Mucosa of rectum (tissue), 2 donors: Measurements from ENCODE around the gene DPP6.

Experiments
- H3K27ac ChIP-seq, 2 donors: one replicate each; pipeline ENCODE4 v1.7.0; 2013; ENCODE audit warnings: inconsistent platforms in 2 of 2, low read depth in 2 of 2, low read length in 2 of 2
- H3K27me3 ChIP-seq, 2 donors: one replicate each; pipeline ENCODE4 v1.7.0; 2013; ENCODE audit warnings: low read length in 2 of 2; ENCODE audit not compliant: control insufficient read depth in 2 of 2, insufficient read depth in 2 of 2
- H3K36me3 ChIP-seq, 2 donors: one replicate each; pipeline ENCODE4 v1.7.0; 2013; ENCODE audit warnings: low read length in 2 of 2; ENCODE audit not compliant: control insufficient read depth in 2 of 2, insufficient read depth in 2 of 2
- H3K4me1 ChIP-seq, 2 donors: one replicate each; pipeline ENCODE4 v1.7.0; 2013; ENCODE audit warnings: low read length in 2 of 2, mild to moderate bottlenecking in 1 of 2; ENCODE audit not compliant: control insufficient read depth in 2 of 2, insufficient read depth in 2 of 2
- H3K4me3 ChIP-seq, 2 donors: one replicate each; pipeline ENCODE4 v1.7.0; 2013; ENCODE audit warnings: low read length in 2 of 2
- H3K9ac ChIP-seq, 2 donors: one replicate each; pipeline ENCODE4 v1.7.0; 2013; ENCODE audit warnings: low read length in 2 of 2, low read depth in 1 of 2, mild to moderate bottlenecking in 1 of 2
- H3K9me3 ChIP-seq, 2 donors: one replicate each; pipeline ENCODE4 v1.7.0; 2013; ENCODE audit warnings: low read length in 2 of 2; ENCODE audit not compliant: control insufficient read depth in 2 of 2
- donor health status: healthy.
- donor health status: Normal muscosa, but diverticular disease.

Gene DPP6

GRCh38 chr7:154575497-154575896 lies 523.3 kb downstream of the DPP6 start:
- H3K36me3 ChIP-seq = no peaks in the 10 kb centered on the region
- no peak overlapping the region for H3K4me3 ChIP-seq
- no peaks in the 10 kb centered on the region for H3K27me3 ChIP-seq
- no peak overlapping the region for H3K27ac ChIP-seq
- H3K9ac ChIP-seq = no peak overlapping the region
- no peaks in the 10 kb centered on the region for H3K9me3 ChIP-seq
- no peaks in the 10 kb centered on the region for H3K4me1 ChIP-seq

GRCh38 chr7:154576604-154577003 lies 524.4 kb downstream of the DPP6 start:
- Histone ChIP-seq H3K9me3 (no peaks in the 10 kb centered on the region), H3K27me3 (no peaks in the 10 kb centered on the region), H3K4me3 (no peak overlapping the region), H3K36me3 (no peaks in the 10 kb centered on the region), H3K27ac (no peak overlapping the region), H3K4me1 (no peaks in the 10 kb centered on the region), H3K9ac (no peak overlapping the region)

- H3K9ac ChIP-seq = no peak overlapping the region
- H3K9me3 ChIP-seq = no peaks in the 10 kb centered on the region
- H3K4me1 ChIP-seq = no peaks in the 10 kb centered on the region
- H3K27me3 ChIP-seq = no peaks in the 10 kb centered on the region
- H3K4me3 ChIP-seq = no peak overlapping the region
- H3K36me3 ChIP-seq = no peaks in the 10 kb centered on the region
- no peak overlapping the region for H3K27ac ChIP-seq
These were observed 525.1 kb downstream of the DPP6 start for GRCh38 chr7:154577141-154577873.

GRCh38 chr7:154578336-154578735 lies 526.1 kb downstream of the DPP6 start:
- Histone ChIP-seq H3K27me3 (no peaks in the 10 kb centered on the region), H3K9ac (no peak overlapping the region), H3K9me3 (no peaks in the 10 kb centered on the region), H3K36me3 (no peaks in the 10 kb centered on the region), H3K4me3 (no peak overlapping the region), H3K27ac (no peak overlapping the region), H3K4me1 (no peaks in the 10 kb centered on the region)

- no peaks in the 10 kb centered on the region for H3K27me3 ChIP-seq
- no peak overlapping the region for H3K27ac ChIP-seq
- no peaks in the 10 kb centered on the region for H3K9me3 ChIP-seq
- H3K4me1 ChIP-seq = no peaks in the 10 kb centered on the region
- no peak overlapping the region for H3K4me3 ChIP-seq
- no peak overlapping the region for H3K9ac ChIP-seq
- H3K36me3 ChIP-seq = no peaks in the 10 kb centered on the region
These were observed 527.5 kb downstream of the DPP6 start for GRCh38 chr7:154579711-154580110.

- Histone ChIP-seq H3K4me3 (no peak overlapping the region), H3K4me1 (no peaks in the 10 kb centered on the region), H3K27me3 (no peaks in the 10 kb centered on the region), H3K27ac (no peak overlapping the region), H3K36me3 (no peaks in the 10 kb centered on the region), H3K9me3 (no peaks in the 10 kb centered on the region), H3K9ac (no peak overlapping the region)
These were observed 529.2 kb downstream of the DPP6 start for GRCh38 chr7:154581251-154581890.

- no peaks in the 10 kb centered on the region for H3K9me3 ChIP-seq
- H3K4me3 ChIP-seq = no peak overlapping the region
- no peaks in the 10 kb centered on the region for H3K36me3 ChIP-seq
- H3K27ac ChIP-seq = no peak overlapping the region
- no peaks in the 10 kb centered on the region for H3K4me1 ChIP-seq
- no peaks in the 10 kb centered on the region for H3K27me3 ChIP-seq
- no peak overlapping the region for H3K9ac ChIP-seq
These were observed 531.3 kb downstream of the DPP6 start for GRCh38 chr7:154583454-154583853.

GRCh38 chr7:154584352-154585252 lies 532.4 kb downstream of the DPP6 start:
- H3K9me3 ChIP-seq = no peaks in the 10 kb centered on the region

GRCh38 chr7:154587792-154588191 lies 535.6 kb downstream of the DPP6 start:
- Histone ChIP-seq H3K27ac (no peak overlapping the region), H3K4me3 (no peak overlapping the region), H3K9me3 (no peaks in the 10 kb centered on the region), H3K36me3 (no peaks in the 10 kb centered on the region), H3K9ac (no peak overlapping the region), H3K27me3 (no peaks in the 10 kb centered on the region), H3K4me1 (no peaks in the 10 kb centered on the region)

More at GRCh38 chr7:154584352-154585252, 532.4 kb downstream of the DPP6 start:
- Histone ChIP-seq H3K4me3 (no peak overlapping the region), H3K27me3 (no peaks in the 10 kb centered on the region), H3K4me1 (no peaks in the 10 kb centered on the region), H3K36me3 (no peaks in the 10 kb centered on the region), H3K9ac (no peak overlapping the region), H3K27ac (no peak overlapping the region)

GRCh38 chr7:154591544-154591943 lies 539.3 kb downstream of the DPP6 start:
- H3K4me1 ChIP-seq = no peaks in the 10 kb centered on the region
- no peak overlapping the region for H3K9ac ChIP-seq
- H3K9me3 ChIP-seq = no peaks in the 10 kb centered on the region
- H3K36me3 ChIP-seq = no peaks in the 10 kb centered on the region
- no peaks in the 10 kb centered on the region for H3K27me3 ChIP-seq
- no peak overlapping the region for H3K27ac ChIP-seq
- no peak overlapping the region for H3K4me3 ChIP-seq
